Rectal smooth muscle tissue (tissue), 1 donor: ENCODE measurements around the gene LGALS1.

Experiments used
- H3K27ac ChIP-seq: one replicate; pipeline ENCODE4 v1.7.0; 2013; ENCODE audit warnings: low read depth, low read length, inconsistent platforms
- H3K27me3 ChIP-seq: one replicate; pipeline ENCODE4 v1.7.0; 2013; ENCODE audit warnings: low read length; ENCODE audit not compliant: control insufficient read depth, insufficient read depth
- H3K36me3 ChIP-seq: one replicate; pipeline ENCODE4 v1.7.0; 2013; ENCODE audit warnings: low read length; ENCODE audit not compliant: control insufficient read depth, insufficient read depth
- H3K4me1 ChIP-seq: one replicate; pipeline ENCODE4 v1.7.0; 2013; ENCODE audit warnings: low read length; ENCODE audit not compliant: control insufficient read depth, insufficient read depth
- H3K4me3 ChIP-seq: one replicate; pipeline ENCODE4 v1.7.0; 2013; ENCODE audit warnings: low read length
- H3K9ac ChIP-seq: one replicate; pipeline ENCODE4 v1.7.0; 2013; ENCODE audit warnings: low read length

The LGALS1 gene

GRCh38 chr22:37633089-37633624, 42.3 kb upstream of the LGALS1 start:
- peak overlapping the region; percentile 72 for H3K27ac ChIP-seq
- no peak overlapping the region for H3K9ac ChIP-seq
- peaks cover 9% of the 10 kb centered on the region for H3K36me3 ChIP-seq
- no peak overlapping the region for H3K4me3 ChIP-seq
- peaks cover 15% of the 10 kb centered on the region for H3K4me1 ChIP-seq
- no peaks in the 10 kb centered on the region for H3K27me3 ChIP-seq

- Histone ChIP-seq H3K27ac (peak overlapping the region; percentile 72), H3K27me3 (no peaks in the 10 kb centered on the region), H3K36me3 (peaks cover 9% of the 10 kb centered on the region), H3K9ac (no peak overlapping the region), H3K4me3 (peak overlapping the region; percentile 10), H3K4me1 (peaks cover 16% of the 10 kb centered on the region)
These were observed 41.6 kb upstream of the LGALS1 start for GRCh38 chr22:37633625-37634416.

DNA sequence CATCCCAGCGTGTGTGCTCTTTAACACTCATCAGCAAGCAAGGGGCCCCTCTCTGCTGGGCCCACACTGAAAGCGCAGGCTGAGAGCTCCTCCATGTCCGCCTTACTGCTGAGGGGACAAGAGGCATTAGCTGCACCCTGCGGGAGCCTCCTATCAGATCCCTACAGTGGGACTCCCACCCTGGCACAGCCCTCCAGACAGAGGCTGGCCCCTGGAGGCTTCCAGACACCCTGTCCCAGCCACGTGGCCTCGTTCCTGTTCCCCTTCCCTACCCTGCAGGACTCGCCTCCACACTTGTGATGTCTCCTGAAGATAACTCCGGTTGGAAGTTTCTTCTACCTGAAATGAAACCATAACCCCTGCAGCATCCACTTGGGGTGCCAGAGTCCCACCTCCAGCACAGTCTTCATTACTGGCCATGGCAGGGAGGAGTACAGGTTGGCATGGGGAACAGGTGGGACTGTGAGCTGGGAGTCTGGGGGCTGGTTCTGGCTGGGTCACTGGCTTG, 41.0 kb upstream of the LGALS1 start:
- Histone ChIP-seq H3K36me3 (peaks cover 6% of the 10 kb centered on the region), H3K4me3 (peak overlapping the region; percentile 37), H3K4me1 (peaks cover 18% of the 10 kb centered on the region), H3K9ac (no peak overlapping the region), H3K27ac (peak overlapping the region; percentile 72), H3K27me3 (no peaks in the 10 kb centered on the region)

- no peak overlapping the region for H3K27ac ChIP-seq
- no peak overlapping the region for H3K9ac ChIP-seq
- no peaks in the 10 kb centered on the region for H3K27me3 ChIP-seq
- H3K4me3 ChIP-seq = no peak overlapping the region
- peaks cover 6% of the 10 kb centered on the region for H3K36me3 ChIP-seq
- H3K4me1 ChIP-seq = peaks cover 18% of the 10 kb centered on the region
These were observed 40.3 kb upstream of the LGALS1 start for GRCh38 chr22:37635157-37635556.

DNA sequence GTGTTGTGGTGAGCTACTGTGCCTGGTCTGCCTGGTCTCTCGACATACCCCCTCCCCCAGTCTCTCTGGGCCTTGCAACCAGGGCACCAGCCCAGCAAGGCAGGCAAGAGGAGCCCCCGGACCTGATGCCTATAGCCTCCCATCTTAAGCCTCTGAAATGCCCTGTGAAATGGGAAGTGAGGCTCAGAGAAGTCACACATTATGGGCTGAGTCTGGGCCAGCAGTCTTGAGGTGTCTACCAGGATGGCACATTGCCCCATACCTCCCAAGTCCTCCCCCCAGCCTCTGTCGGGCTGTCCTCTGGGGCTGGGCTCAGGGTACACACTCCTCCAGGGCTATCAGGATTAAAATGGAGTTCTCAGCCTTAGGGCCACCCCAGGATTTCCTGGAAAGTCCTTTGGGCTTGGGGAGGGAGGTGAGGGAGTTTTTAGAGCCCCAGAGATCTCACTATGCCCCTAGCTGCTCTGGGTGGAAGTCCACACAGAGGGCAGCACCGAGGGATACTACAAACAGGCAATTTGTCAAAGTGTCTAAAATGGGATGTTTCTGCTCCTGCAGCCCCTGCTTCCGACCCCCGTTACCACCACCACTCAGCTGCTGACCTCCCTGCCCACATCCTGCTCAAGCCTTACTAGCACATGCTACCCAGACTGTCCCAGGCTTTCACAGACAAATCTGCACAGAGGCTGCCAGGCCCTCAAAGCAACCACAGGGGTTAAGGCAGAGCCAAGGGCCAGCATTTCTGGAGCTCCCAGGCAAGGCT, 39.1 kb upstream of the LGALS1 start:
- Histone ChIP-seq H3K27me3 (no peaks in the 10 kb centered on the region), H3K4me3 (no peak overlapping the region), H3K9ac (no peak overlapping the region), H3K36me3 (peaks cover 2% of the 10 kb centered on the region), H3K4me1 (peaks cover 18% of the 10 kb centered on the region), H3K27ac (no peak overlapping the region)

DNA sequence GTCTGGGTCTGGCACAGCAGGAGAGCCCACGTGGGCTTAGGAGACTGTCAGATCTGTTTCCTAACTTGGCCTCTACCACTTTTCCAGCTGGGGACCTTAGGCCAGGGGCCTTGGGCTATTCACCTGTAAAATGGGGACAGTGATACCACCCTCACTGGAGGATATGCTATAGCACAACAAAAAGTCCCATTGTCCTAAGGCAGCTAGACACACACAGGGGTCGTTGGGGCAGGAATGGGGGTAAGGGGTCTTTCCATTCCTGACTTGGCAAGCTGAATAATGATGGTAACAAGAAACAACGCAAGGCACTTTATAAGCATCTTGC, 38.5 kb upstream of the LGALS1 start:
- no peak overlapping the region for H3K4me3 ChIP-seq
- H3K9ac ChIP-seq = no peak overlapping the region
- no peak overlapping the region for H3K27ac ChIP-seq
- peaks cover 2% of the 10 kb centered on the region for H3K36me3 ChIP-seq
- H3K4me1 ChIP-seq = peaks cover 18% of the 10 kb centered on the region
- no peaks in the 10 kb centered on the region for H3K27me3 ChIP-seq

GRCh38 chr22:37638391-37639069, 36.9 kb upstream of the LGALS1 start:
- Histone ChIP-seq H3K9ac (no peak overlapping the region), H3K27me3 (no peaks in the 10 kb centered on the region), H3K4me1 (peaks cover 14% of the 10 kb centered on the region), H3K4me3 (peak overlapping the region; percentile 81), H3K36me3 (no peaks in the 10 kb centered on the region), H3K27ac (no peak overlapping the region)

DNA sequence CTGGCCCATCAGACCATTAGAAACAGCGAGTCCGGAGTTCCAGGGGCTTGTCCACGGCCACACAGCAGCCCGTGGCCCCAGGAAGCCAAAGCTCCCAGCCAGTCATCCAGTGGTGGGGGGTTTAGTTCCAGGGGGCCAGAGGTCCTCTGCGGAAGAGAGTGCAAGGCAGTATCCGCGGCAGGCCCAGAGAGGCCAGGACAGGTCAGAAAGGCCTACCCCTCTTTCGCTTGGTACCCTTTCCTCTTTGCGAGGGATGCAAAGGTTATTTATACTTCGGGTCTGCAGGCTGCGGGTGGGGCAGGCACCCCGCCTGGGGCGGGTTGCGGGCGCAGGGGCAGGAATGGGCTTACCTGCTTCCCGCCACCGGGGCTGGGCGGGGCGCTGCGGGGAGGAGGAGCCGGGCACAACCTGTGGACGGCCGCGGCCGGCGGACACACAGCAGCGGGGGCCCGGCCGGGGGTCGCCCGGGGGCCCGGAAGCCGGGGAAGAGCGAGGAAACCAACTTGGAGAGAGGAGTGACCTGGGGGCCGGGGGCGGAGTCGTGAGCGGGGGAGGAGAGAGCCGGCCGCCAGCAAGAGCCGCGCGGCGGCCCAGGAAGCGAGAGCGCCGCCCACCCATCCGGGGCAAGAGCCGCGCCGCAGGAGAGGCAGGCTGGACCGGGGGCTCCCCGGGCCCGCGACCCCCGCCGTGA, 36.2 kb upstream of the LGALS1 start, which contains the start of gene SH3BP1:
SH3BP1 (plus strand) TSS at position 600 of the 691 bp plus-strand sequence. CDS start 119 bp downstream, outside the sequence.
- peak within 1 kb of the TSS; percentile 81 for H3K4me3 ChIP-seq
- peaks cover 10% of the 10 kb centered on the region for H3K4me1 ChIP-seq
- no peak within 1 kb of the TSS for H3K27ac ChIP-seq
- H3K27me3 ChIP-seq = no peaks in the 10 kb centered on the region
- no peaks in the 10 kb centered on the region for H3K36me3 ChIP-seq
- peak within 1 kb of the TSS; percentile 61 for H3K9ac ChIP-seq

DNA sequence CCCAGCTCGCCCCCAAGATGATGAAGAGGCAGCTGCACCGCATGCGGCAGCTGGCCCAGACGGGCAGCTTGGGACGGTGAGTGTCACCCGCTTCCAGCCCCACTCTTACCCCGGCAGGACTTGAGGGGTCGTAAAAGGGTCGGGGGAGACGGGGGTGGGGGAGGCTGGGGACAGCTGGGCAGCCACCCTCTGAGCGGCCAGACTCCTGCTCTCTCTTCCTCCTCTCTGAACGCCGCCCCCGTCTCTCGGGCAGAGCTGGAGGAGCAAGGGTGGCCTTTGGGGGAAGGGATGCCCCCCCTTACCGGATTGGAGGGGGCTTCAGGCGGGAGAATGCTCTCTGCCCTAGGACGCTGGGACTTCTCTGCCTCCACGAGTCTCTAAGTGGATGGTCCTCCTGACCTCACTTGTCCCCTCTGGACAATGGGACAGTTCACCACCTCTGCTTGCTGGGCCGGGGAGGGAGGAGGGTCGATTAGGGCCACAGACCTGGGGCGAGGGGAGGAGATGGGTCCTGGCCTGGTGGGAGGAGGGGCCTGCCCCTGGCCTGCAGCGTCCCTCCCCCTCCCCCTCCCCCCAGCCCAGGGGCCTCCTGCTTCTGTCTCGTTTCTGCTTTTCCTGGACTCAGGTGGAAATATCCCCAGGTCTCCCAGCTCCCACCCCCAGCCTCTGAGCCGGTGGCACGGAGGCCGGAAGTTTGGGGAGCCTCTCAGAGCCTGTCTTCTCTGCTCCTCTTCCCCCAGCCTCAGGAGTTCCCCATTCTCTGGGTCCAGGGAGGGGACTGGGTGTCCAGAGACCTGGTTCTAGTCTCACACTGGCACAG, 35.5 kb upstream of the LGALS1 start:
- Histone ChIP-seq H3K9ac (peak overlapping the region; percentile 61), H3K27ac (no peak overlapping the region), H3K4me1 (peaks cover 3% of the 10 kb centered on the region), H3K4me3 (peak overlapping the region; percentile 81), H3K36me3 (no peaks in the 10 kb centered on the region), H3K27me3 (no peaks in the 10 kb centered on the region)

GRCh38 chr22:37640591-37641560, 34.6 kb upstream of the LGALS1 start:
- H3K4me1 ChIP-seq = peaks cover 3% of the 10 kb centered on the region

More at GRCh38 chr22:37640591-37641560, 34.6 kb upstream of the LGALS1 start:
- Histone ChIP-seq H3K27me3 (no peaks in the 10 kb centered on the region), H3K27ac (no peak overlapping the region), H3K4me3 (peak overlapping the region; percentile 81), H3K36me3 (no peaks in the 10 kb centered on the region), H3K9ac (no peak overlapping the region)
